ENCODE results near the gene ANK3.

DNA sequence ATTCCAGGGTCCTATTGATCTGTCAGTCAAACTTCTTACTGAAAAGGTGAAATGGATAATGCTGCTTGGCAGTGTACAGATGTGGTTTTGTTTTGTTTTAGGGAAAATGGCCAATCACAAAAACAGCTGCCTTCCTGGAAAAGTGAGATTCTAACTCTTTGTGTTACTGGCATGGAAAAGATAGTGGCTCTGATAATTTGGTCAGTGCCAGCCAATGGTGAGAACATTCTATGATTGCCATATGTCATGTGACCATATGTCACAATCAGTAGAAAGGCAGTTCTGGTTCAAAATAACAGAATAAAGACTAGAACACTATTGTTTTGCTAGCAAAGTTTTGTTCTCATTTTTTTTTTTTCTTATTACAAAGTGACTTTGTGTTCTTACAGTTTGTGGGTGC, 344.1 kb downstream of the ANK3 start:
- TF ChIP-seq EZH2 (IDR thresholded peaks at IDR 0.05; ENCODE audit: insufficient read depth, poor library complexity, severe bottlenecking) (no peak), EZH2phosphoT487 (IDR thresholded peaks at IDR 0.05; ENCODE audit: insufficient read depth, low read depth) (no peak)
